Type B pancreatic cell (in vitro differentiated cells): ENCODE data around the gene TBCE. TPM values are rescaled to one million over a fixed set of nuclear protein-coding genes. Genes with fewer than 3 reads are reported as not detected.

Experiments used
- DNase-seq: peaks from one replicate; pipeline ENCODE4 v3.0.0; 2021; ENCODE audit warnings: mixed read lengths; ENCODE audit not compliant: unreplicated experiment; ENCODE audit errors: extremely low spot score
- H3K27ac Mint-ChIP-seq: 2 replicates; pipeline ENCODE4 v1.8.0; 2021; ENCODE audit warnings: mild to moderate bottlenecking, mixed read lengths
- H3K27me3 Mint-ChIP-seq: 2 replicates; pipeline ENCODE4 v1.8.0; 2021; ENCODE audit warnings: mixed read lengths
- H3K36me3 Mint-ChIP-seq: 2 replicates; pipeline ENCODE4 v1.8.0; 2021; ENCODE audit warnings: mixed read lengths
- H3K4me1 Mint-ChIP-seq: one replicate; pipeline ENCODE4 v1.8.0; 2021; ENCODE audit warnings: mixed read lengths; ENCODE audit not compliant: unreplicated experiment
- H3K4me3 Mint-ChIP-seq: 2 replicates; pipeline ENCODE4 v1.8.0; 2021; ENCODE audit warnings: mild to moderate bottlenecking, mixed read lengths
- H3K9me3 Mint-ChIP-seq: 2 replicates; pipeline ENCODE4 v1.8.0; 2021; ENCODE audit warnings: mixed read lengths
- total RNA-seq: library from RNA; stranded (reverse); gene quantifications from 2 replicates; pipeline ENCODE4 v1.2.1, GENCODE V29; 2021; ENCODE audit warnings: low replicate concordance
- TF ChIP-seq, protein P1 (sequence below): fragments of 200-600 bp; sonication (generic); conservative IDR thresholded peaks from 2 replicates; pipeline ENCODE4 v1.5.0; 2021; ENCODE audit warnings: antibody characterized with exemption, mild to moderate bottlenecking

Gene TBCE
- total RNA-seq, 1 donor from 2014 or later = 30.3 TPM

- H3K27ac Mint-ChIP-seq = peak overlapping the region; percentile 29
- H3K9me3 Mint-ChIP-seq = no peaks in the 10 kb centered on the region
- no peaks in the 10 kb centered on the region for H3K27me3 Mint-ChIP-seq
- peaks cover 7% of the 10 kb centered on the region for H3K36me3 Mint-ChIP-seq
- TF ChIP-seq, protein P1, sequence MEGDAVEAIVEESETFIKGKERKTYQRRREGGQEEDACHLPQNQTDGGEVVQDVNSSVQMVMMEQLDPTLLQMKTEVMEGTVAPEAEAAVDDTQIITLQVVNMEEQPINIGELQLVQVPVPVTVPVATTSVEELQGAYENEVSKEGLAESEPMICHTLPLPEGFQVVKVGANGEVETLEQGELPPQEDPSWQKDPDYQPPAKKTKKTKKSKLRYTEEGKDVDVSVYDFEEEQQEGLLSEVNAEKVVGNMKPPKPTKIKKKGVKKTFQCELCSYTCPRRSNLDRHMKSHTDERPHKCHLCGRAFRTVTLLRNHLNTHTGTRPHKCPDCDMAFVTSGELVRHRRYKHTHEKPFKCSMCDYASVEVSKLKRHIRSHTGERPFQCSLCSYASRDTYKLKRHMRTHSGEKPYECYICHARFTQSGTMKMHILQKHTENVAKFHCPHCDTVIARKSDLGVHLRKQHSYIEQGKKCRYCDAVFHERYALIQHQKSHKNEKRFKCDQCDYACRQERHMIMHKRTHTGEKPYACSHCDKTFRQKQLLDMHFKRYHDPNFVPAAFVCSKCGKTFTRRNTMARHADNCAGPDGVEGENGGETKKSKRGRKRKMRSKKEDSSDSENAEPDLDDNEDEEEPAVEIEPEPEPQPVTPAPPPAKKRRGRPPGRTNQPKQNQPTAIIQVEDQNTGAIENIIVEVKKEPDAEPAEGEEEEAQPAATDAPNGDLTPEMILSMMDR = no peak
- H3K4me1 Mint-ChIP-seq = peaks cover 29% of the 10 kb centered on the region
- no peak overlapping the region for H3K4me3 Mint-ChIP-seq
- DNase-seq = no peak
Measured at GRCh38 chr1:235425357-235425756, 58.1 kb downstream of the TBCE start.

GRCh38 chr1:235426143-235426542 is 58.9 kb downstream of the TBCE start:
- no peaks in the 10 kb centered on the region for H3K9me3 Mint-ChIP-seq
- H3K4me3 Mint-ChIP-seq = no peak overlapping the region
- DNase-seq = no peak
- peaks cover 29% of the 10 kb centered on the region for H3K4me1 Mint-ChIP-seq
- no peak overlapping the region for H3K27ac Mint-ChIP-seq
- peaks cover 7% of the 10 kb centered on the region for H3K36me3 Mint-ChIP-seq
- H3K27me3 Mint-ChIP-seq = no peaks in the 10 kb centered on the region
- TF ChIP-seq, protein P1 = no peak

GRCh38 chr1:235426680-235427079 is 59.5 kb downstream of the TBCE start:
- Mint-ChIP-seq H3K27ac (no peak overlapping the region), H3K27me3 (no peaks in the 10 kb centered on the region), H3K9me3 (no peaks in the 10 kb centered on the region), H3K4me3 (no peak overlapping the region), H3K4me1 (peaks cover 27% of the 10 kb centered on the region), H3K36me3 (peaks cover 7% of the 10 kb centered on the region)
- DNase-seq = no peak
- TF ChIP-seq, protein P1 = no peak

DNA sequence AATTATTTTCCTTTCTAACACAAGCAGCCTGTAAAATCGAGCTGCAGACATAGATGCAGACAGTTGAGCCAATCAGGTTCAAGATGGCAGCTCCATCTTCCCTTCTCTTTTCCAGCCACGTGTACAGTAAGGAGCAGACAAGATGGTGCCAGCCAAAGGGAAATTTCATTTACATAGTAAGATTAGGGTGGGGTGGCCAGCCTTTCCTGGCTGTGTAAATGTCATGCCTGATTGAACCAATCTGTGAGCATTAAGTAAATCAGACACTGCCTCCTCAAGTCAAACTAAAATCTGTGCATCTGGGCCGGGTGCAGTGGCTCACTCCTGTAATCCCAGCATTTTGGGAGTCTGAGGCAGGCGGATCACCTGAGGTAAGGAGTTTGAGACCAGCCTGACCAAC is 60.2 kb downstream of the TBCE start:
- no peaks in the 10 kb centered on the region for H3K9me3 Mint-ChIP-seq
- DNase-seq = no peak
- H3K27me3 Mint-ChIP-seq = no peaks in the 10 kb centered on the region
- no peak overlapping the region for H3K27ac Mint-ChIP-seq
- H3K36me3 Mint-ChIP-seq = peaks cover 7% of the 10 kb centered on the region
- H3K4me1 Mint-ChIP-seq = peaks cover 25% of the 10 kb centered on the region
- TF ChIP-seq, protein P1 = no peak
- H3K4me3 Mint-ChIP-seq = no peak overlapping the region

GRCh38 chr1:235429143-235429542 is 61.9 kb downstream of the TBCE start:
- Mint-ChIP-seq H3K27ac (no peak overlapping the region), H3K27me3 (no peaks in the 10 kb centered on the region), H3K4me1 (peaks cover 17% of the 10 kb centered on the region), H3K9me3 (no peaks in the 10 kb centered on the region), H3K4me3 (no peak overlapping the region), H3K36me3 (peaks cover 3% of the 10 kb centered on the region)
- TF ChIP-seq, protein P1 = no peak
- no peak for DNase-seq

- H3K27ac Mint-ChIP-seq = no peak overlapping the region
- no peaks in the 10 kb centered on the region for H3K27me3 Mint-ChIP-seq
- TF ChIP-seq, protein P1 = no peak
- no peak for DNase-seq
- no peaks in the 10 kb centered on the region for H3K9me3 Mint-ChIP-seq
- H3K4me1 Mint-ChIP-seq = peaks cover 7% of the 10 kb centered on the region
- no peak overlapping the region for H3K4me3 Mint-ChIP-seq
- H3K36me3 Mint-ChIP-seq = peaks cover 10% of the 10 kb centered on the region
Measured at GRCh38 chr1:235430991-235431390, 63.8 kb downstream of the TBCE start.
